Non-pigmented ciliary epithelial cell (primary cell): ENCODE results near the gene CGB3.

Experiments used
- DNase-seq: peaks from one replicate; pipeline ENCODE4 v3.0.0-alpha.2; 2010; ENCODE audit warnings: low read depth

The CGB3 gene

GRCh38 chr19:49014870-49015255 lies 9.3 kb downstream of the CGB3 start:
- DNase-seq = no peak

GRCh38 chr19:49014123-49014869 lies 9.8 kb downstream of the CGB3 start:
- no peak for DNase-seq

GRCh38 chr19:49011194-49011593 lies 12.9 kb downstream of the CGB3 start:
- DNase-seq = no peak

- no peak for DNase-seq
These were observed 13.7 kb downstream of the CGB3 start for GRCh38 chr19:49010453-49010852.

GRCh38 chr19:49009828-49010227 lies 14.3 kb downstream of the CGB3 start:
- no peak for DNase-seq

- no peak for DNase-seq
These were observed 17.2 kb downstream of the CGB3 start for GRCh38 chr19:49006905-49007304.

- no peak for DNase-seq
These were observed 19.0 kb downstream of the CGB3 start for GRCh38 chr19:49004964-49005614.

GRCh38 chr19:49004133-49004532 lies 20.0 kb downstream of the CGB3 start:
- no peak for DNase-seq

GRCh38 chr19:48999481-49000325 lies 24.4 kb downstream of the CGB3 start:
- no peak for DNase-seq

- no peak for DNase-seq
These were observed 26.2 kb downstream of the CGB3 start for GRCh38 chr19:48997972-48998371.

- DNase-seq = no peak
These were observed 30.1 kb downstream of the CGB3 start for GRCh38 chr19:48994035-48994386.

GRCh38 chr19:48993175-48994034 lies 30.7 kb downstream of the CGB3 start, which contains the start of the genes GYS1 and RUVBL2:
GYS1 (minus strand) TSS chr19:48993309; CDS start chr19:48993112, 197 bp downstream.
RUVBL2 (plus strand) TSS chr19:48993887; CDS start chr19:48993912, 25 bp downstream.
- DNase-seq = peak; percentile 97

- no peak for DNase-seq
These were observed 31.5 kb downstream of the CGB3 start for GRCh38 chr19:48992581-48993174.

GRCh38 chr19:48991873-48992580 lies 32.1 kb downstream of the CGB3 start:
- no peak for DNase-seq

- DNase-seq = no peak
These were observed 33.0 kb downstream of the CGB3 start for GRCh38 chr19:48991011-48991609.

GRCh38 chr19:48990400-48990799 lies 33.7 kb downstream of the CGB3 start:
- DNase-seq = no peak

- DNase-seq = no peak
These were observed 34.3 kb downstream of the CGB3 start for GRCh38 chr19:48989701-48990291.

GRCh38 chr19:48988860-48989259 lies 35.3 kb downstream of the CGB3 start:
- DNase-seq = no peak

- DNase-seq = no peak
These were observed 35.8 kb downstream of the CGB3 start for GRCh38 chr19:48988286-48988685.

GRCh38 chr19:48987323-48987722 lies 36.8 kb downstream of the CGB3 start:
- no peak for DNase-seq
